ENCODE results near the gene ADAT1. TPM values are rescaled to one million over a fixed set of nuclear protein-coding genes. Genes with fewer than 3 reads are reported as not detected.

The ADAT1 gene
- total and polyA plus RNA-seq, 2 of the 13 experiments (the other 11 are each of a cell fraction or from before 2014, with no cell fraction given): 18.4 to 40.8 TPM

DNA sequence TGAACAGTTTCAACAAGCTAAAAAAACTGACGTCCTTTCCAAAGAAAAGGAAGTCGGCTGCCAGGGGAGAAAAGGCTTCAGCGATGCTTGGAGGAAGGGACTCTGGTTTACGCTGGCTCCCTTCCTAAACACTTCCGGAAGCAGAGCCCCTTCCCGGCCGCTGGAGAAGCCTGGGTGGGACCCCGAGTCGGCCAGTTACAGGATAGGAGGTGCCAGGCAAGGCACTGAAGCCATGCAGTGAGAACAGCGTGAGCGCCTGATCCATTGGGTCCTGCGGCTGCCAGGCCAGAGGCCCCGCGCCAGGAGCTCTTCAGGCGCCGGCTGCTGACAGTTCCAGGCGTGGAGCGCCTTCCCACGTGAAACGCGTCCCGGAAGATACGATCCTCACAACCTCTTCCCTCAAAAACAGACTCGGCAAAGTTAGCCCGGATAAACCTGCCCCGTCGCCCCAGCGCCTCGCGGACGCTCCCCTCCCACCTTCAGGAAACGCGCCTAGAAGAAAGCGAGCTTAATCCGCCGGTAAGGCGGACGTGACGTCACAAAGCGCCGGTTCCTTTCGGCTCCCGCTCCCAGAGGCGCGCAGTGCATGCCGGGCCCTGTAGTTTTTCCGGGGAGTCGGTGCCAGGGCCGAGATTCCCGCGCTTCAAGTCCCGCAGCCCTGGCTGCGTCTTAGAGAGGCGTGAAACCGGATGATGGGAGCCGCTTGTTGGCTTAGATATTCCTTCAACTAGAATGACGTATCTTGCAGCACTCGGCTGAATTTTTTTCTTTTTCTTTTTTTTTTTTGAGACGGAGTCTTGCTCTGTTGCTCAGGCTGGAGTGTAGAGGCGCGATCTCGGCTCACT lies at the start of gene ADAT1 (continued):
- TF ChIP-seq, protein P1, sequence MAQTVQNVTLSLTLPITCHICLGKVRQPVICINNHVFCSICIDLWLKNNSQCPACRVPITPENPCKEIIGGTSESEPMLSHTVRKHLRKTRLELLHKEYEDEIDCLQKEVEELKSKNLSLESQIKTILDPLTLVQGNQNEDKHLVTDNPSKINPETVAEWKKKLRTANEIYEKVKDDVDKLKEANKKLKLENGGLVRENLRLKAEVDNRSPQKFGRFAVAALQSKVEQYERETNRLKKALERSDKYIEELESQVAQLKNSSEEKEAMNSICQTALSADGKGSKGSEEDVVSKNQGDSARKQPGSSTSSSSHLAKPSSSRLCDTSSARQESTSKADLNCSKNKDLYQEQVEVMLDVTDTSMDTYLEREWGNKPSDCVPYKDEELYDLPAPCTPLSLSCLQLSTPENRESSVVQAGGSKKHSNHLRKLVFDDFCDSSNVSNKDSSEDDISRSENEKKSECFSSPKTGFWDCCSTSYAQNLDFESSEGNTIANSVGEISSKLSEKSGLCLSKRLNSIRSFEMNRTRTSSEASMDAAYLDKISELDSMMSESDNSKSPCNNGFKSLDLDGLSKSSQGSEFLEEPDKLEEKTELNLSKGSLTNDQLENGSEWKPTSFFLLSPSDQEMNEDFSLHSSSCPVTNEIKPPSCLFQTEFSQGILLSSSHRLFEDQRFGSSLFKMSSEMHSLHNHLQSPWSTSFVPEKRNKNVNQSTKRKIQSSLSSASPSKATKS (CRISPR knock-in tag; IDR thresholded peaks at IDR 0.05): no peak
- TF ChIP-seq ZBTB21 (CRISPR knock-in tag; IDR thresholded peaks at IDR 0.05) (peak; percentile 96), PHF8 (CRISPR knock-in tag; IDR thresholded peaks at IDR 0.05) (peak; percentile 96), ZNF670 (CRISPR knock-in tag; IDR thresholded peaks at IDR 0.05; ENCODE audit: borderline replicate concordance) (peak; percentile 93), ELF3 (CRISPR knock-in tag; IDR thresholded peaks at IDR 0.05) (peak; percentile 79), ZNF792 (CRISPR knock-in tag; IDR thresholded peaks at IDR 0.05) (peak; percentile 93), GLI4 (CRISPR knock-in tag; IDR thresholded peaks at IDR 0.05; ENCODE audit: borderline replicate concordance) (peak; percentile 90; the same call in 1 of the 2 replicates), ZNF20 (CRISPR knock-in tag; IDR thresholded peaks at IDR 0.05) (no peak), ZBTB14 (CRISPR knock-in tag; IDR thresholded peaks at IDR 0.05) (0 out of 2 replicates have a peak, but pooled peaks have one; percentile 11), ZNF737 (CRISPR knock-in tag; IDR thresholded peaks at IDR 0.05; ENCODE audit: borderline replicate concordance) (no peak), ZNF253 (CRISPR knock-in tag; IDR thresholded peaks at IDR 0.05; ENCODE audit: borderline replicate concordance) (no peak), EZH2 (conservative IDR thresholded peaks at IDR 0.05; ENCODE audit: low read depth, low read length) (no peak), CBX5 (CRISPR knock-in tag; IDR thresholded peaks at IDR 0.05; ENCODE audit: borderline replicate concordance) (peak; percentile 78; the same call in 1 of the 2 replicates), ZNF766 (CRISPR knock-in tag; IDR thresholded peaks at IDR 0.05; ENCODE audit: borderline replicate concordance) (peak; percentile 64)
- TF ChIP-seq, protein P2, sequence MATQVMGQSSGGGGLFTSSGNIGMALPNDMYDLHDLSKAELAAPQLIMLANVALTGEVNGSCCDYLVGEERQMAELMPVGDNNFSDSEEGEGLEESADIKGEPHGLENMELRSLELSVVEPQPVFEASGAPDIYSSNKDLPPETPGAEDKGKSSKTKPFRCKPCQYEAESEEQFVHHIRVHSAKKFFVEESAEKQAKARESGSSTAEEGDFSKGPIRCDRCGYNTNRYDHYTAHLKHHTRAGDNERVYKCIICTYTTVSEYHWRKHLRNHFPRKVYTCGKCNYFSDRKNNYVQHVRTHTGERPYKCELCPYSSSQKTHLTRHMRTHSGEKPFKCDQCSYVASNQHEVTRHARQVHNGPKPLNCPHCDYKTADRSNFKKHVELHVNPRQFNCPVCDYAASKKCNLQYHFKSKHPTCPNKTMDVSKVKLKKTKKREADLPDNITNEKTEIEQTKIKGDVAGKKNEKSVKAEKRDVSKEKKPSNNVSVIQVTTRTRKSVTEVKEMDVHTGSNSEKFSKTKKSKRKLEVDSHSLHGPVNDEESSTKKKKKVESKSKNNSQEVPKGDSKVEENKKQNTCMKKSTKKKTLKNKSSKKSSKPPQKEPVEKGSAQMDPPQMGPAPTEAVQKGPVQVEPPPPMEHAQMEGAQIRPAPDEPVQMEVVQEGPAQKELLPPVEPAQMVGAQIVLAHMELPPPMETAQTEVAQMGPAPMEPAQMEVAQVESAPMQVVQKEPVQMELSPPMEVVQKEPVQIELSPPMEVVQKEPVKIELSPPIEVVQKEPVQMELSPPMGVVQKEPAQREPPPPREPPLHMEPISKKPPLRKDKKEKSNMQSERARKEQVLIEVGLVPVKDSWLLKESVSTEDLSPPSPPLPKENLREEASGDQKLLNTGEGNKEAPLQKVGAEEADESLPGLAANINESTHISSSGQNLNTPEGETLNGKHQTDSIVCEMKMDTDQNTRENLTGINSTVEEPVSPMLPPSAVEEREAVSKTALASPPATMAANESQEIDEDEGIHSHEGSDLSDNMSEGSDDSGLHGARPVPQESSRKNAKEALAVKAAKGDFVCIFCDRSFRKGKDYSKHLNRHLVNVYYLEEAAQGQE (IDR thresholded peaks at IDR 0.05; ENCODE audit: borderline replicate concordance in 1 of 2, low read depth in 1 of 2, low read length in 2 of 2): no peak
- TF ChIP-seq, protein P3, sequence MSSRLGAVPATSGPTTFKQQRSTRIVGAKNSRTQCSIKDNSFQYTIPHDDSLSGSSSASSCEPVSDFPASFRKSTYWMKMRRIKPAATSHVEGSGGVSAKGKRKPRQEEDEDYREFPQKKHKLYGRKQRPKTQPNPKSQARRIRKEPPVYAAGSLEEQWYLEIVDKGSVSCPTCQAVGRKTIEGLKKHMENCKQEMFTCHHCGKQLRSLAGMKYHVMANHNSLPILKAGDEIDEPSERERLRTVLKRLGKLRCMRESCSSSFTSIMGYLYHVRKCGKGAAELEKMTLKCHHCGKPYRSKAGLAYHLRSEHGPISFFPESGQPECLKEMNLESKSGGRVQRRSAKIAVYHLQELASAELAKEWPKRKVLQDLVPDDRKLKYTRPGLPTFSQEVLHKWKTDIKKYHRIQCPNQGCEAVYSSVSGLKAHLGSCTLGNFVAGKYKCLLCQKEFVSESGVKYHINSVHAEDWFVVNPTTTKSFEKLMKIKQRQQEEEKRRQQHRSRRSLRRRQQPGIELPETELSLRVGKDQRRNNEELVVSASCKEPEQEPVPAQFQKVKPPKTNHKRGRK (CRISPR knock-in tag; IDR thresholded peaks at IDR 0.05): no peak
